ENCODE results near the gene TMPRSS7.

The TMPRSS7 gene

DNA sequence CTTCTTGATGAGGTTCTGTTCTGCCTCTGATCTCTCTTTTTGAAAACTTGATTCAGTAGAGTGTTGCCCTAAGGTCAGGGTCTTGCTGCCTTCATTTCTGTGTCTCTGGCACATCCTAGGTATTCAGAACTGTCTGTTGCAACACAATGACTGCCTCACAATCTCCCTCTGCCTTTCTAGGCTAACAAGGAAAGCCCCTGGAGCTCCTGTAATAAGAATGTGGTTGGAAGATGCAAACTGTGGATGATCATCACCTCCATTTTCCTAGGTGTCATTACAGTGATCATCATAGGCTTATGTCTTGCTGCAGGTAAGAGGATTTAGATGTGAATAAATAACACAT is 58.6 kb downstream of the TMPRSS7 start:
- DNase-seq (ENCODE audit: low read depth in 4 of 4, low spot score in 1 of 4): no peak

DNA sequence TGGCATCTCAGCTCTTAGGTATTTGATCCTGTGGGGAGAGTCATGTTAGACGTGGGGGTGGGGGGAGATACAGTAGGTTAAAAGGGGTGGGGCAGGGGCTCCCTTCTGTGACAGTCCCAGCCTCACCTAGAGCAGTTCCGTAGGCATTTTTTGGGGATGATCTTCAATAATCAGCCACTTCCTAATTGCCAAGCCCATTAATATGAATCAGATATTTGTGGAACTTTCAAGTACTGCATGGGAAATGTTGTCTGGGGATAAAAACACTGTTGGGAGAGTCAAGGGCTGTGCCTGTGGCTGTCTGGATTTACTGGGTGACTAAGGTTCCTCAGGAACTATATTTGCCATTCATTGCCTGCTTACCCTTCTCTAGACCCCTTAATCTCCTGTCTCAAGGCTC is 61.2 kb downstream of the TMPRSS7 start:
- no peak for DNase-seq (ENCODE audit: low read depth in 4 of 4, low spot score in 1 of 4)

- no peak for DNase-seq (ENCODE audit: low read depth in 4 of 4, low spot score in 1 of 4)
These were observed 61.6 kb downstream of the TMPRSS7 start for GRCh38 chr3:112096176-112096575.

DNA sequence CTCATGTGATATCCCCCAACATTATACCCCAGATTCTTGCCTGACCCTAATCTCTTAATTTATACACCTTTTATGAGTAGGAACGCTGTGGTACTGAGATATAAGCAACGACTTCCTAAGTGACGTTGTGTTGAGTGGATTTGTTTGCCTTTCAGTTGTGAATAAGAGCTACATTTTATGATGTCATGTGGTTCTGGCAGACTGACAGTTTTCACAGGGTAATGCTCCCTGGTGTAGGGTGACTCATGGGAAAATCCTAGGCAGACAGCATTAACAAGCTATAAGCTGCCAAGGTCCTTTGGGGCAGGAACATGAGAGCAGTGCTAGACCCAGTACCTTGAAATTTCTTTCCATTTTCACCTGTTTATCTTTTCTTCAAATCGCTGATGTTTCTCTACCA is 62.8 kb downstream of the TMPRSS7 start:
- DNase-seq (ENCODE audit: low read depth in 4 of 4, low spot score in 1 of 4): no peak

GRCh38 chr3:112101916-112102315 is 67.4 kb downstream of the TMPRSS7 start:
- DNase-seq (ENCODE audit: low read depth in 4 of 4, low spot score in 1 of 4): no peak

GRCh38 chr3:112104774-112105173 is 70.2 kb downstream of the TMPRSS7 start:
- no peak for DNase-seq (ENCODE audit: low read depth in 4 of 4, low spot score in 1 of 4)

GRCh38 chr3:112109322-112109721 is 74.8 kb downstream of the TMPRSS7 start:
- DNase-seq (ENCODE audit: low read depth in 4 of 4, low spot score in 1 of 4): no peak

GRCh38 chr3:112111785-112112402 is 77.4 kb downstream of the TMPRSS7 start:
- peak in 2 of 4 experiments; percentile 25 to 32 for DNase-seq (ENCODE audit: low read depth in 4 of 4, low spot score in 1 of 4)

DNA sequence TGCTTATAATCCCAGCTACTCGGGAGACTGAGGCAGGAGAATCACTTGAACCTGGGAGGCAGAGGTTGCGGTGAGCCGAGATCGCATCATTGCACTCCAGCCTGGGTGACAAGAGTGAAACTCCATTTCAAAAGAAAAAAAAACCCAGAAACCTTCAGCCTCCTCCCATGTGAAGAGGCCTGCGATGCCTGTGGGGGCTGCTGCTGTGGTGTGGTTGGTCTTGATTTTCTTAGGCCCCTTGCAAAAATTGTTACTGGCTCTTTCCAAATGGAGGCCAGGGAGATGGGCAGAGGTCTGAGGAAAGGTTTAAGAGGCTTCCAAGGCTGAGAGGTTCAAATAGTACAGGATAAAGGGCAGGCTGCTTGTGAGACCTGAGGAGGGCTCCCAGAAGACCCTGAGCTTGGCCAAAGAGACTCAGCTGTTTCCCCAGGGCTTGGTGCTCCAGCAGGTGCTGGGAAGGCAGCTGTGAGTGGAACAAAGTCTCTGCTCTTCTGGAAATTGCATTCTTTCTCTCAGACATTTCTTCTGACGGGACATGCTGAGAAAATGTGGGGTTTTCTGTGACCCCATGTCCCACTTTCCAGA is 80.1 kb downstream of the TMPRSS7 start:
- DNase-seq (ENCODE audit: low read depth in 4 of 4, low spot score in 1 of 4): no peak

- no peak for DNase-seq (ENCODE audit: low read depth in 4 of 4, low spot score in 1 of 4)
These were observed 80.7 kb downstream of the TMPRSS7 start for GRCh38 chr3:112115161-112115739.

DNA sequence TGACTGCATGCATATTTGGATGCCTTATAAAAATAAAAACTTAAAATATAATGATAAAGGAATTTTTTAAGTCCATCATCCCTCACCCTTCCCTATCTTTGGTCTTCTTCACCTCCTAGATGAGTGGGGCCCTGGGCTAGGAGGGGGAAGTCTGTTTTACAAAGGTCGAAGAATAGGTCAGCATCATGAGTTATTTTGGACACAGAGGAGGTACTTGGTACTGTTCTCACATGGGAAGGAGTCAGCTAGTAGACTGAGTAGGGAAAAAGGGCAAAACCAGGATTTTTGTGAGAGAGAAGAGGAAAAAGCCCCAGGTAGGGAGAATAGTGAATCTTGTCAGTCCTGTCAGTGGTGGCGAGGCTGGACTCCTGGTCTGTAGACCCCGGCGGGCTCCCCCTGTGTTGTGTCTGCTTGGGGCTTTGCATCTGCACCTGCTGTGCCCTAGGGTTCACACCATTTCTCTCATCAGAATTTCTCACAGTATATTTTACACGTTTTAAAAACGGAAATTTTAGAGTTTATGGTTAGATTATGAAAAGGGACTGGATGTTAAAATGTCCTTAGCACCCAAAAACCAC is 81.4 kb downstream of the TMPRSS7 start:
- DNase-seq (ENCODE audit: low read depth in 4 of 4, low spot score in 1 of 4): no peak

DNA sequence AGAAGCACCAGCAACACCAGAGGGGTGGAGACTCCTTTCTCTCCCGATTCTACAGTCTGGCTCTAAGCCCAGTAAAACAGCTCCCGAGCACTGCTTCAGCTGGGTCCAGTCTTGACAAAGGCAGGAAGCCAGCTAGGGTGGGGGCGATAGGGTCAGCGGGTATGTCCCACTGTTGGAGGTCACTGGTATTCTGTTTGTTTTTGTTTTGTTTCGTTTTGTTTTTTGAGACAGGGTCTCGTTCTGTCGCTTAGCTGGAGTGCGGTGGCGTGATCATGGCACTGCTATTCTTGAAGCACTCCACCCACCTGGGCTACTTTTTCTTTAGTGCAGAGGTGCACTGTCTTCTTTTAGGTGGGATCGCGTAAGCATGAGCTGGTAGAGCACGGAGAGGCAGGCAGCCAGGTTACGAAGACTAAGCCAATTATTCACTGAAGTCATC is 82.2 kb downstream of the TMPRSS7 start:
- DNase-seq (ENCODE audit: low read depth in 4 of 4, low spot score in 1 of 4): no peak

- DNase-seq (ENCODE audit: low read depth in 4 of 4, low spot score in 1 of 4): no peak
These were observed 82.9 kb downstream of the TMPRSS7 start for GRCh38 chr3:112117415-112117814.

DNA sequence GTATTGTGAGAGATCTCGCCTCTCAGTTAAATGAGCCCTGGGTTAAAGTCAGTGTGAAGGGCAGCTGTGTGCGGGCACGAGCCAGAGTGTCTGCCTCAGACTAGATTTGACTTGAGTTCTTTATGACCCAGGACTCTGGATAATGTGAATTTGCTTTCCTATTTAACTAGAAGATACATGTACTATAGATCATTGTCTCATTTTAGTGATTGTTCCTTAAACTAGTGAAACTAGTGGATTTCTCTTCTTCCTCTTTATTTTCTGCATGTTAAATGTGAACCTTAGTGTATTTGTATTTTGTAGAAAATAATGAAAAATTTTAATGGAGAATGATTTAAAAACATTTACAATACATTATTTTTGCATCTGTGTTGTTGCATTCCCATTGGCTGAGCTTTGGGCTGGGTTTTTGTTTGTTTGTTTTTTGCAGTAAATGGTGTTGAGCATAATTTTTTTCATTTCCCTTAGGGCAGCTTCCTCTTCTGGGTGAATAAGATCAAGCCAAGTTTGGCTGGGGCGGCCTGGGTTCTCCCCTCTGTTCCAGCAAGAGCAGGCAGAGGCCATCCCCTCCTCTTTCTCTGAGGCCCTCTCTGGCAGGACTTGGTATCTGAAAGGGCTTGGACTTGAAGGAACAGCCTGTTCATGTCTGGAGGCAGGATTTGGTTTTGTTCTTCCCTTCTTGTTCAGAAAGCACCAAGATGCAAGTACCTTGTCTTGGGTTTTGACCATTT is 83.5 kb downstream of the TMPRSS7 start:
- no peak for DNase-seq (ENCODE audit: low read depth in 4 of 4, low spot score in 1 of 4)

- DNase-seq (ENCODE audit: low read depth in 4 of 4, low spot score in 1 of 4): no peak
These were observed 85.7 kb downstream of the TMPRSS7 start for GRCh38 chr3:112119962-112120836.

GRCh38 chr3:112121577-112122547 is 87.3 kb downstream of the TMPRSS7 start:
- no peak for DNase-seq (ENCODE audit: low read depth in 4 of 4, low spot score in 1 of 4)

GRCh38 chr3:112122870-112123269 is 88.3 kb downstream of the TMPRSS7 start:
- no peak for DNase-seq (ENCODE audit: low read depth in 4 of 4, low spot score in 1 of 4)

DNA sequence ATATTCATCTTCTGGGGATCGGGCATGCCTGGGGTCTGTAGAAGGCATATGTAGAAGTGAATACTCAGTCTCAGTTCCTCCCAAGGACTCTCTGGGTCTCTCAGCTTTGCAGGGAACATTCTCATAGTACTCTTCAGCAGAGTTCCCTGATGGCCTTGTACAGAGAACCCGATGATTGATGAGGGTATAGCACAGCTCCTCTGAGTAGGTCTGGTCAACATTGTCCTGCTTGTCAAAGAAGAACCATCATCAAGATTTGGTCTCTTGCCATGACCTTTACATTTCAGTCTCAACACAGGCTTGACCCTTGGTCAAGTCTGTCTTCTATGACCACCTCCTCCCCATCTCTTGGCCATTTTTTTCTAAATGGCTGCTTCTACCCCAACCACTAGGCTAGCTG is 89.0 kb downstream of the TMPRSS7 start:
- no peak for DNase-seq (ENCODE audit: low read depth in 4 of 4, low spot score in 1 of 4)

DNA sequence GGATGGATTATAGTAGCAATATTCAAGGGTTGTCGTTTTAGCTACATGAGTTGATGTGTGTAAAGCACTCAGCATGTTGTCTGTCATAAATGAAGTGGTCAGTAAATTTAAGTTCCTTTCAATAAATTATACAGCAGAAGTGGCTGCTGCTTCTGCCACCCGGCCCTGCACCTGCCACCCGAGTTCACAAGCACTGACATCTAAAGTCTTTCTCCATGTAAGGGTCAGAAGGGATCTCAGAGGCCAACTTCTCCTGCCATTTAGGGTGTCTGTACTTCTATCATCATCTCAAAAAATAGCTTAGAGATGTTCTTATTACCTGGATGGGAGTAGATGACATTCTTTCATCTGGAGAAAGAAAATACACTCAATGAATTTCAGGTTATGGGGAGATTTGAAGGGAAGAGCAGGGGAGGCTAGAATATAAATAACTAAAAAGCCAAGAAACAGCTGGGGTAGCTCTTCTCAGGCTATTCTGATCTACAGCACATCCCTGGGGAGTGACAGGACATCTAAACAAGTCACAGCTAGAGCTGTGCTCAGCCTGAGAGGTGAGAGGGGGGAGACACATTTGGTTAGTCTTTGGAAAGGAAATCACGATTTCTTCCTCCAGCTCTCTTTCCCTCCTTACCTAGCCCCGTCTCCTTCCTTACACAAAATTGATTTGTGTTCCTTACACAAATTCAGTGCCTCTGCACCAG is 90.5 kb downstream of the TMPRSS7 start:
- no peak for DNase-seq (ENCODE audit: low read depth in 4 of 4, low spot score in 1 of 4)
